Testis (tissue), 2 donors: ENCODE data around the gene MEGF6.

Experiments used
- CTCF ChIP-seq, 3 experiments: fragments of 450-650 bp in 2 of 3; fragments of 200-600 bp in 1 of 3; sonication (generic) in 1 of 3; IDR thresholded peaks; one replicate each; pipeline ENCODE4 v1.5.1; 2016 to 2019; ENCODE audit warnings: antibody characterized with exemption in 3 of 3, mild to moderate bottlenecking in 2 of 3, moderate library complexity in 1 of 3
- POLR2A ChIP-seq: fragments of 450-650 bp; IDR thresholded peaks from one replicate; pipeline ENCODE4 v1.6.1; 2017; ENCODE audit warnings: antibody characterized with exemption, mild to moderate bottlenecking, moderate library complexity

GRCh38 chr1:3548156-3548893, 63.0 kb downstream of the MEGF6 start:
- TF ChIP-seq CTCF (IDR thresholded peaks at IDR 0.05): no peak
- no peak for TF ChIP-seq POLR2A
